KMS-11 (cell line): ENCODE measurements around the gene MAST3.
A peak's percentile ranks its signal among the peaks of the same experiment; 100 is the strongest.

Source experiments
- H2AFZ ChIP-seq: fragments of 200-600 bp; sonication (generic); 2 replicates; pipeline ENCODE4 v1.6.1; 2016; ENCODE audit warnings: antibody characterized with exemption, mixed run types, low read depth
- H3K27ac ChIP-seq: fragments of 200-600 bp; sonication (generic); 2 replicates; pipeline ENCODE4 v1.6.1; 2016; ENCODE audit warnings: mild to moderate bottlenecking, mixed run types
- H3K27me3 ChIP-seq: fragments of 200-600 bp; sonication (generic); 2 replicates; pipeline ENCODE4 v1.6.1; 2017; ENCODE audit warnings: mild to moderate bottlenecking, low read depth, mixed run types, moderate library complexity; ENCODE audit not compliant: insufficient read depth
- H3K36me3 ChIP-seq: fragments of 200-600 bp; sonication (generic); 2 replicates; pipeline ENCODE4 v1.6.1; 2017; ENCODE audit warnings: mild to moderate bottlenecking, mixed run types; ENCODE audit not compliant: insufficient read depth
- H3K4me1 ChIP-seq: fragments of 200-600 bp; sonication (generic); 2 replicates; pipeline ENCODE4 v1.6.1; 2016; ENCODE audit warnings: mild to moderate bottlenecking, low read depth, mixed run types; ENCODE audit not compliant: poor library complexity, severe bottlenecking
- H3K4me2 ChIP-seq: fragments of 200-600 bp; sonication (generic); 2 replicates; pipeline ENCODE4 v1.7.0; 2016; ENCODE audit warnings: mild to moderate bottlenecking, mixed run types
- H3K4me3 ChIP-seq: fragments of 200-600 bp; sonication (generic); IDR thresholded peaks from 2 replicates; pipeline ENCODE4 v1.6.1; 2017; ENCODE audit warnings: low read depth, low read length, mixed read lengths; ENCODE audit not compliant: insufficient read depth
- H3K79me2 ChIP-seq: fragments of 200-600 bp; sonication (generic); 2 replicates; pipeline ENCODE4 v1.6.1; 2016; ENCODE audit warnings: low read depth, mixed run types; ENCODE audit not compliant: insufficient read depth
- H3K9ac ChIP-seq: fragments of 200-600 bp; sonication (generic); 2 replicates; pipeline ENCODE4 v1.6.1; 2016; ENCODE audit warnings: mild to moderate bottlenecking, mixed run types
- H4K20me1 ChIP-seq: fragments of 200-600 bp; sonication (generic); 2 replicates; pipeline ENCODE4 v1.6.1; 2016; ENCODE audit warnings: mild to moderate bottlenecking, mixed run types; ENCODE audit not compliant: insufficient read depth
- TF ChIP-seq, protein P1 (sequence below): fragments of 200-600 bp; sonication (generic); conservative IDR thresholded peaks from 2 replicates; pipeline ENCODE4 v1.6.1; 2017; ENCODE audit warnings: low read depth, mild to moderate bottlenecking, antibody characterized with exemption, low read length, moderate library complexity, mixed read lengths

The MAST3 gene

DNA sequence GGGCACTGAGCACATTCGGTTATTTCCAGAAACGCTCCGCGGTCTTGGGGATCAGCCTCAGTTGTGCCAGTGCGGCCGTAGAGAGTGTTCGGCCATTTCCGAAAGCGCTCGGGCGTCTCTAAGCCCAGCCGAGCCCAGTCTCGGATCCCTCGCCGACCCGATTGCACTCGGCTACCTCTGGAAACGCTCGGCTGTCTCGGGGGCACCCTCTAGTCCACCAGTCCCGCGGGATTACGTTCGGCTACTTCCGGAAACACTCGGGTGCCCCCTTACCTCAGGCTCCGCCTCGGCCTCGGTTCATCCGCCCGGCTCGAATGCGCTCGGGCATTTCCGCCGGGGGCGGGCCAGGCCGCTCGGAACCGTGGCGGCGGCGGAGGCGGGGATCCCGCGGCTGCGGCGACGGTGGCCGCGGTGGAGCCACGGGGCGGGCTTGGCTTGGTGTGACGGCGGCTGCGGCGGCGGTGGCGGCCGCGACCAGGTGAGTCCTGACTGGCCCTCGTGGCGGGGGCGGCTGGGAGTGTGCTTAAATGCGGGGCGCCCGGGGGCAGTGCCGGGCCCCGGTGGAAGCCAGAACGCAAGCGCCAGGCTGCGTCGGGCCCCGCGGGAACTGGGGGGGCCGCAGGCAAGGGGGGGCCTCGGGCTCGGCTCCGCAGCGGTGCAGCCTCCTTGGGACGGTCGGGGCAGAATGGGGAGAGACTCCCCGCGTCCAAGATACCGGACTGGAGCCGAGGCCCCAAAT lies 55.4 kb downstream of the MAST3 start, which contains the start of gene PIK3R2:
TSS of gene PIK3R2 (plus strand) at position 347 of the 739 bp plus-strand sequence. CDS start 2,717 bp downstream, outside the sequence.
- Histone ChIP-seq H3K79me2 (no peaks in the 10 kb centered on the region), H4K20me1 (no peaks in the 10 kb centered on the region), H3K4me3 (no peak within 1 kb of the TSS), H3K9ac (peak within 1 kb of the TSS; percentile 84), H3K27me3 (no peaks in the 10 kb centered on the region), H2AFZ (peak within 1 kb of the TSS; percentile 79), H3K27ac (peak within 1 kb of the TSS; percentile 79), H3K4me1 (peaks cover 13% of the 10 kb centered on the region), H3K4me2 (peak within 1 kb of the TSS; percentile 85), H3K36me3 (no peaks in the 10 kb centered on the region)
- TF ChIP-seq, protein P1, sequence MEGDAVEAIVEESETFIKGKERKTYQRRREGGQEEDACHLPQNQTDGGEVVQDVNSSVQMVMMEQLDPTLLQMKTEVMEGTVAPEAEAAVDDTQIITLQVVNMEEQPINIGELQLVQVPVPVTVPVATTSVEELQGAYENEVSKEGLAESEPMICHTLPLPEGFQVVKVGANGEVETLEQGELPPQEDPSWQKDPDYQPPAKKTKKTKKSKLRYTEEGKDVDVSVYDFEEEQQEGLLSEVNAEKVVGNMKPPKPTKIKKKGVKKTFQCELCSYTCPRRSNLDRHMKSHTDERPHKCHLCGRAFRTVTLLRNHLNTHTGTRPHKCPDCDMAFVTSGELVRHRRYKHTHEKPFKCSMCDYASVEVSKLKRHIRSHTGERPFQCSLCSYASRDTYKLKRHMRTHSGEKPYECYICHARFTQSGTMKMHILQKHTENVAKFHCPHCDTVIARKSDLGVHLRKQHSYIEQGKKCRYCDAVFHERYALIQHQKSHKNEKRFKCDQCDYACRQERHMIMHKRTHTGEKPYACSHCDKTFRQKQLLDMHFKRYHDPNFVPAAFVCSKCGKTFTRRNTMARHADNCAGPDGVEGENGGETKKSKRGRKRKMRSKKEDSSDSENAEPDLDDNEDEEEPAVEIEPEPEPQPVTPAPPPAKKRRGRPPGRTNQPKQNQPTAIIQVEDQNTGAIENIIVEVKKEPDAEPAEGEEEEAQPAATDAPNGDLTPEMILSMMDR, result peak; percentile 45; the same call in 1 of the 2 replicates

DNA sequence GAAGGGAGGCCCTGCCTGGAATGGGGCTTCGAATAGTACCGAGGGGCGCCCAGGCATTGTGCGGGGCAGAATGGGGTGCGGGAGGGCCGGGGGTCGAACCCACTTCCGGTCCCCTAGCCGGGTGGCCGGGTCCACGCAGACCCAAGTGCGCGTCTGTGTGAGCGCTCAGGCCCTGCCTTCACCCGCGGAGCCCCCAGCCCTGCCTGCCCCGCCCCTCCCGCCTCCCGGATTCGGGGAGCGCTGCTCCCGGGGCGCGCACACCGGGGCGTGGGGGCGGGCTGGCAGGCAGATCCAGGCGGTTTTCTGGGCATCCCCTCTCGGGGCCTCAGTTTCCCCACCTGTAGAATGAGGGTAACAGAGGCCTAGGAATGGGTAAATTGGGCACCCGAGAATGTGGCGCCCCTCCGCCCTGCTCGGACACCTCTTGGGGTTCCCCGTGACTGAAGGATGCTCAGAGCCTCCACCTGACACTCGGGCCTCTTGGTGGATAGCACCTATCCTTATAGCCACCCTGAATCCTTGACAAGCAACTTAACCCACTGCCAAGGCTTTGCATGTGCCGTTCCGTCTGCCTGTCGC lies 56.1 kb downstream of the MAST3 start:
- Histone ChIP-seq H3K9ac (peak overlapping the region; percentile 84), H3K27ac (peak overlapping the region; percentile 21), H4K20me1 (no peaks in the 10 kb centered on the region), H3K79me2 (no peaks in the 10 kb centered on the region), H3K27me3 (no peaks in the 10 kb centered on the region), H3K36me3 (no peaks in the 10 kb centered on the region), H3K4me3 (no peak overlapping the region), H3K4me1 (peaks cover 13% of the 10 kb centered on the region), H2AFZ (peak overlapping the region; percentile 79), H3K4me2 (peak overlapping the region; percentile 66)
- TF ChIP-seq, protein P1, result no peak

DNA sequence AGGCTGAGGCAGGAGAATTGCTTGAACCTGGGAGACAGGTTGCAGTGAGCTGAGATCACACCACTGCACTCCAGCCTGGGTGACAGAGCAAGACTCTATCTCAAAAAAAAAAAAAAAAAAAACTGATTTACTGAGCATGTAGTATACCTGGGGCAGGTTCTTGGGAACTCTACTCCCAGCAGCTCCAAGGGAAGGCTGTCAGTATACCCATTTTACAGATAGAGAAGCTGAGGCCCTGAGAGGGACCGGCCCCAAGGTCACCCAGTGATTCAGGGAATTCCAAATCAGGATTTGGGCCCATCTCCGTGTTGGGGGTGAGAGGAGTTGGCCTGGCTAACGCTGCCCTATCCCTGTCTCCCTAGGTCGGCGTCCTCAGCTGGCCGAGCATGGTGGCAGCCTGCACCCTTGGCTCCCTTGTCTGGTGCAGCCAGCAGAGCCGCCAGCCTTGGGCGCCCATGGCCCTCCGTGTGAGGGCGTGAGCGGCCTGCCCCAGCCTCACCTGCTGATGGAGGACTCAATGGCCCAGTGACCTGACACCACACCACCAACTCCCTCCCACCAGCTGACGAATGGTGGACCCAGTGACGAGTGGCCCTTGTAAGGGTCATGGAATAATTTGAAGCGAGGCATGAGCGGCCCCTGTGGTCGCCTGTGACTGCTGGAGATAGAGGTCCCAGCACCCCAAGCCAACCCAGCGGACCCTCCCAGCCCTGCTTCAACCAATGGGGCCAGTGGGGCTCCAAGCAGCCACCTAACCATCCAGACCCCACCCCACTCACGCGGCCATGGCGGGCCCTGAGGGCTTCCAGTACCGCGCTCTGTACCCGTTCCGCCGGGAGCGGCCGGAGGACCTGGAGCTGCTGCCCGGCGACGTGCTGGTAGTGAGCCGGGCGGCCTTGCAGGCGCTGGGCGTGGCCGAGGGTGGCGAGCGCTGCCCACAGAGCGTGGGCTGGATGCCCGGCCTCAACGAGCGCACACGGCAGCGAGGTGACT lies 57.8 kb downstream of the MAST3 start:
- H3K9ac ChIP-seq, result no peak overlapping the region
- TF ChIP-seq, protein P1, result no peak
- no peaks in the 10 kb centered on the region for H3K36me3 ChIP-seq
- H3K27me3 ChIP-seq, result no peaks in the 10 kb centered on the region
- H3K4me1 ChIP-seq, result peaks cover 13% of the 10 kb centered on the region
- H3K4me2 ChIP-seq, result no peak overlapping the region
- H3K4me3 ChIP-seq, result no peak overlapping the region
- H2AFZ ChIP-seq, result no peak overlapping the region
- H3K79me2 ChIP-seq, result no peaks in the 10 kb centered on the region
- H3K27ac ChIP-seq, result no peak overlapping the region
- H4K20me1 ChIP-seq, result no peaks in the 10 kb centered on the region

DNA sequence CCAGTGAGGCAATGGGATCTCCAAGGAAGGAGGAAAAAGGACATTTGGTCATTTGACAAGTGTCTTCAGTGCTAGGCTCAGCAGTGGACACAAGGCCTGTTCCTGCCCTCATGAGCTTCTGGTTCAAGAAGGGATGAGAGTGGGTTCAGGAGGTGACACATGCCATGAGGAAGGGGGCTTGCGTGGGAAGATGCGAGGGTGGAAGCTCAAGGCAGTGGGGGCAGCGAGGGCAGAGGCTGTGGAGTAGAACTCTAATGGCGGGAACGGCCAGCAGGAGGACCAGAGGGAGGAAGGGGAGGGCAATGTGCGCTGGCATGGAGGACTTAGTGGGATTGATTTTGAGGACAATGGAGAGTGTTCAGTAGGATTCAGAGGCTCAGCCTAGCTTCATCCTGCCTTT lies 58.7 kb downstream of the MAST3 start:
- Histone ChIP-seq H3K4me3 (no peak overlapping the region), H3K4me1 (peaks cover 11% of the 10 kb centered on the region), H4K20me1 (no peaks in the 10 kb centered on the region), H3K4me2 (no peak overlapping the region), H3K27ac (no peak overlapping the region), H2AFZ (no peak overlapping the region), H3K79me2 (no peaks in the 10 kb centered on the region), H3K36me3 (no peaks in the 10 kb centered on the region), H3K9ac (no peak overlapping the region), H3K27me3 (no peaks in the 10 kb centered on the region)
- TF ChIP-seq, protein P1, result no peak
